WERI-Rb-1 (cell line): Measurements from ENCODE around the gene SLC22A15.

Experiments used
- DNase-seq: peaks from one replicate; pipeline ENCODE4 v3.0.0-alpha.2; 2020
- H3K27ac ChIP-seq: fragments of 250-450 bp; sonication (Bioruptor Pico); 2 replicates; pipeline ENCODE4 v1.5.1; 2020; ENCODE audit warnings: mild to moderate bottlenecking, moderate library complexity
- H3K27me3 ChIP-seq: fragments of 250-450 bp; sonication (Bioruptor Pico); 2 replicates; pipeline ENCODE4 v1.5.1; 2021; ENCODE audit warnings: mild to moderate bottlenecking, low read depth, moderate library complexity; ENCODE audit not compliant: insufficient read depth, severe bottlenecking
- H3K36me3 ChIP-seq: fragments of 250-450 bp; sonication (Bioruptor Pico); 2 replicates; pipeline ENCODE4 v1.5.1; 2020; ENCODE audit warnings: mild to moderate bottlenecking, moderate library complexity
- H3K4me3 ChIP-seq: 2 replicates; pipeline ENCODE4 v1.5.1; 2011; ENCODE audit warnings: low read depth, mild to moderate bottlenecking, control low read depth, low read length
- H3K9me3 ChIP-seq: fragments of 250-450 bp; sonication (Bioruptor Pico); 2 replicates; pipeline ENCODE4 v1.5.1; 2021; ENCODE audit warnings: mild to moderate bottlenecking, moderate library complexity; ENCODE audit not compliant: severe bottlenecking
- TF ChIP-seq, protein P1 (sequence below): IDR thresholded peaks from 2 replicates; pipeline ENCODE4 v1.5.1; 2011; ENCODE audit warnings: low read depth, mild to moderate bottlenecking, control low read depth, inconsistent platforms, low read length

SLC22A15 gene

DNA sequence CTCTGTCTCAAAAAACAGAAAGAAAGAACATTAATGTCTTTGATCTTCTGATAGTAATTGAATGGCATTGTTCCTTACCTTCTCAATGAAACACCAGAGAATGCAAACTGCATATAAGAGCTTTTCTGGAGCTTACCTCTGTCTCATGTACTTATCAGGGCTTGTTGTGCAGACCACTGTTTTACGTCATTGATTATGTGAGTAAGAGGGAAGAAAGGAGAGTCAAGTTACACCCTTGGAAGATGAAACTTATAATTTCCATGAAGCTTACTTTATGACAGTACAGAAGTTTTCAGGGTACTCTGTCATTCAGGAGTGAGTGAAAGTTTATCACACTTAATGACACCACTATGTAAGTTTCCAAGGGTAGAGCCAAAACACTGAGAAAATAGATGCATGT is 85.9 kb downstream of the SLC22A15 start:
- Histone ChIP-seq H3K36me3 (no peaks in the 10 kb centered on the region), H3K27me3 (no peaks in the 10 kb centered on the region), H3K9me3 (no peaks in the 10 kb centered on the region), H3K27ac (no peak overlapping the region), H3K4me3 (no peak overlapping the region)
- no peak for DNase-seq
- TF ChIP-seq, protein P1, sequence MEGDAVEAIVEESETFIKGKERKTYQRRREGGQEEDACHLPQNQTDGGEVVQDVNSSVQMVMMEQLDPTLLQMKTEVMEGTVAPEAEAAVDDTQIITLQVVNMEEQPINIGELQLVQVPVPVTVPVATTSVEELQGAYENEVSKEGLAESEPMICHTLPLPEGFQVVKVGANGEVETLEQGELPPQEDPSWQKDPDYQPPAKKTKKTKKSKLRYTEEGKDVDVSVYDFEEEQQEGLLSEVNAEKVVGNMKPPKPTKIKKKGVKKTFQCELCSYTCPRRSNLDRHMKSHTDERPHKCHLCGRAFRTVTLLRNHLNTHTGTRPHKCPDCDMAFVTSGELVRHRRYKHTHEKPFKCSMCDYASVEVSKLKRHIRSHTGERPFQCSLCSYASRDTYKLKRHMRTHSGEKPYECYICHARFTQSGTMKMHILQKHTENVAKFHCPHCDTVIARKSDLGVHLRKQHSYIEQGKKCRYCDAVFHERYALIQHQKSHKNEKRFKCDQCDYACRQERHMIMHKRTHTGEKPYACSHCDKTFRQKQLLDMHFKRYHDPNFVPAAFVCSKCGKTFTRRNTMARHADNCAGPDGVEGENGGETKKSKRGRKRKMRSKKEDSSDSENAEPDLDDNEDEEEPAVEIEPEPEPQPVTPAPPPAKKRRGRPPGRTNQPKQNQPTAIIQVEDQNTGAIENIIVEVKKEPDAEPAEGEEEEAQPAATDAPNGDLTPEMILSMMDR, result no peak

DNA sequence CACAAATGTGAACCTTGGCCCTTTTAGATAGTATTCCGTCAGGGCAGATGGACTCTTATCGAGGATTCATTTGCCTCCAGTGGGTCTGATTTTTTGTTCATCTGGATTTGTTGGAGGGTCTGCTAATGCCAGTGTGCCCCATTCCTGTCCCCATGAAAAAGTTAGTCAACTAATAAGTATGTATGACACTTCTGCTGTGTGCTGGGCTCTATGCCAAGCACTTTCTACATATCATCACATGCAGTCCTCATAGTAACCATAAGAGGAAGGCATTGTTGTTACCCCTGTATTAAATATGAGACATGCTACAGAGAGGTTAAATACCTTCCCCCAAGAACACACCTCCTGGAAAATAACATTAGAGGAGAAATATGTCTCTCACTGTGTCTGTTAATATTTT is 88.3 kb downstream of the SLC22A15 start:
- Histone ChIP-seq H3K4me3 (no peak overlapping the region), H3K27ac (no peak overlapping the region), H3K27me3 (no peaks in the 10 kb centered on the region), H3K9me3 (no peaks in the 10 kb centered on the region), H3K36me3 (no peaks in the 10 kb centered on the region)
- TF ChIP-seq, protein P1, result no peak
- no peak for DNase-seq

DNA sequence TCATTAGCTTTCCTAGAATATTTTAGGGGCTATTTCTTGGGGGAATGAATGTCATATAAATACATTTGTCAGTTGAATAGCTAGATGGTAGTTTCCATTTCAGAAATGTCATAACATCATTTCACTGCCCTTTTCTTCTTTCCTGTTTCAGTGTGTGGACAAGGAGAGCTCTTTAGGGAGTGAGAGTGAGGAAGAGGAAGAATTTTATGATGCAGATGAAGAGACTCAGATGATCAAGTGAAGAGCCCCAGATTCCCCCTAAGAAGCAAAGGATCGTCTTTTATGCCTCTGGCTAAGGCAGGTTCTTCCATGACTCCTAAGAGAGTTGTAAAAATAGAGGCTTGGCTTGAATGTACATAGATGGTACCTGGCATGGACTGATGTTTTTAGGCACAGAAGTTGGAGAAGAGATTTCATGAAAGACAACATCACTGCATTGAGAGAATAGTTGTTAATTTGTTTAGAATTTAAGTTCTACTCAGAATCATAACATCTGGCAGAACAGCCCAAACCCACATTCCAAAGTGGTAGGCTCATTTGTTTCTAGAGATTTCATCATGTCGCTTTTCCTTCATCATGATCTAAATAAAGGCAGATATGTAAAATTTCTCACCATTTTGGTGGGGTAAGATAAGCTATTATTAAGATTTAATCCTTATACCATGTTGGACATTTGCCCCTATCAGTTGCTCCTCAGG is 90.7 kb downstream of the SLC22A15 start:
- H3K27ac ChIP-seq, result no peak overlapping the region
- no peaks in the 10 kb centered on the region for H3K36me3 ChIP-seq
- no peaks in the 10 kb centered on the region for H3K27me3 ChIP-seq
- TF ChIP-seq, protein P1, result no peak
- H3K9me3 ChIP-seq, result no peaks in the 10 kb centered on the region
- no peak overlapping the region for H3K4me3 ChIP-seq
- DNase-seq, result no peak

DNA sequence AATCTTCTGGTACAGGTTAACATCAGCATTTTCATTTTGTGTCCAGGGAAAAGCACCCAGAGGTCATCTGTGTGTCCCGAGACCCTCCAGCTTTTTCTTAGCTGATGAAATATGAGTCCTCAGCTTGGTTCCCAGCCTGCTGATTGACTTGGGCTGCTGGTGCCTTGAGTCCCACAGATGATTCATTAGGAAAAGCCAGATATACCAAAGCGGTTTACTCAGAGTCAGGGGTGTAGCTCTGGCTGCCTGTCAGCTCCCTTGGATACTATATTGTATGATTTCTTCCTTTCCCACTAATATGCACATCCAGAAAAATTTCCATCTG is 91.2 kb downstream of the SLC22A15 start:
- H3K27ac ChIP-seq, result no peak overlapping the region
- TF ChIP-seq, protein P1, result no peak
- H3K27me3 ChIP-seq, result no peaks in the 10 kb centered on the region
- no peak for DNase-seq
- no peak overlapping the region for H3K4me3 ChIP-seq
- H3K36me3 ChIP-seq, result no peaks in the 10 kb centered on the region
- no peaks in the 10 kb centered on the region for H3K9me3 ChIP-seq

DNA sequence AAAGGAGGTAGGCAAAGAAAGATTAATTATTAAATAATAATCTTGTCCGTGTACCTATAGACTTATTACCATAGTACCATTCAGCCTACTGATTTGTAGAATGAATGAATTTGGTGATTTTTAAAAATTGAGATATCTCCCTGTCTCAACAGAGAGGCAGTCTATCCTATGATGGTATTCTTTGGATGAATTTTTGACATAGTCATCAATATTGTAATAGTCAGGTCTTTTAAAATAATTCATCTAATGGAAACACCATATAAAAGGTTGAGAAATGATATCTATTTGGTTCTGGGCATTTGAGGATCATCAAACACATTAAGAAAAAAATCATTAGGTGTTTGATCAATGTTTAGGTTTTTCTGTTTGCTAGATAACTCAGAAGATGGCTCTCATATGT is 99.3 kb downstream of the SLC22A15 start:
- Histone ChIP-seq H3K36me3 (no peaks in the 10 kb centered on the region), H3K27ac (no peak overlapping the region), H3K9me3 (no peaks in the 10 kb centered on the region), H3K4me3 (no peak overlapping the region), H3K27me3 (no peaks in the 10 kb centered on the region)
- TF ChIP-seq, protein P1, result no peak
- DNase-seq, result no peak

DNA sequence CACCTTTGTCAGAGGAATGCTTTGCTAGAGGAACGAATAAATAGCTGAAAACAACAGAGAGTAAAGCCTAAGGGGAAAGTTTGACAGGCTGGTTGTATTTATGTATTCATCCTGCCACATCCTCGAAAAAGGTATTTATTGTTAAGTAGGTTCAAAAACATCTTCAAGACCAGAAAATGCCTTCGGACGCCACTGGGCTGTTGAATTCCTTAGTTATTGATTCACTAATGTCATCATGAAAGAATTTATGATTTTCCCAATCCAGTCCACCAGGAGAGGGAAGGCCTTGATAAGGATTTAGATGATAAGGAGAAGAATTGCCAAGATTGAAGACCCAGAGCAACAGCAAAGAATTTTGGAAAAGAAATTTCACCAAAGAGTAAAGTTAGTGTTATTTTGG is 99.7 kb downstream of the SLC22A15 start:
- no peak overlapping the region for H3K4me3 ChIP-seq

More for the DNA sequence above, 99.7 kb downstream of the SLC22A15 start:
- Histone ChIP-seq H3K9me3 (no peaks in the 10 kb centered on the region), H3K27ac (no peak overlapping the region), H3K27me3 (no peaks in the 10 kb centered on the region), H3K36me3 (no peaks in the 10 kb centered on the region)
- TF ChIP-seq, protein P1, result no peak
- no peak for DNase-seq
